H1 (cell line): ENCODE data around the gene RASAL2. TPM values are rescaled to one million over a fixed set of nuclear protein-coding genes. Genes with fewer than 3 reads are reported as not detected.
A peak's percentile ranks its signal among the peaks of the same experiment; 100 is the strongest.

Experiments used
- CTCF ChIA-PET: fragments of 300-600 bp; sonication (Branson Sonifier 250); formaldehyde crosslinking; loops from one replicate; lab custom pipeline; 2021; ENCODE audit not compliant: partially characterized antibody; lab: Charles Lee
- POLR2A ChIA-PET: fragments of 300-600 bp; sonication (Branson Sonifier 250); formaldehyde crosslinking; loops from one replicate; lab custom pipeline; 2021; ENCODE audit warnings: inconsistent platforms; ENCODE audit not compliant: partially characterized antibody; lab: Charles Lee
- DNase-seq, 2 experiments: peaks; one replicate each; pipeline versions ENCODE4 v3.0.0 to v3.0.0-alpha.2; 2010 to 2022; ENCODE audit warnings: low spot score in 2 of 2, low read depth in 1 of 2, mixed read lengths in 1 of 2
- FAIRE-seq: peaks from 2 replicates; lab custom pipeline; 2011; peaks lifted over from hg19 to GRCh38; lab: Jason Lieb, UNC
- H2AFZ ChIP-seq: 2 replicates; pipeline ENCODE4 v1.8.1; 2012; ENCODE audit warnings: low read length, inconsistent platforms
- H2AK5ac ChIP-seq: 2 replicates; pipeline ENCODE4 v1.6.1; 2013; ENCODE audit warnings: low read depth, low read length
- H2BK120ac ChIP-seq: replicated peaks from 2 replicates; pipeline ENCODE3; 2013; ENCODE audit warnings: low read depth, low read length, inconsistent platforms
- H2BK12ac ChIP-seq: 2 replicates; pipeline ENCODE4 v1.6.1; 2013; ENCODE audit warnings: low read depth, low read length
- H2BK15ac ChIP-seq: 2 replicates; pipeline ENCODE4 v1.6.1; 2013; ENCODE audit warnings: low read length
- H2BK20ac ChIP-seq: 2 replicates; pipeline ENCODE4 v1.6.1; 2013; ENCODE audit warnings: low read length
- H2BK5ac ChIP-seq: 2 replicates; pipeline ENCODE4 v1.6.1; 2013; ENCODE audit warnings: low read depth, low read length
- H3K14ac ChIP-seq: 2 replicates; pipeline ENCODE4 v1.6.1; 2013; ENCODE audit warnings: inconsistent platforms; ENCODE audit not compliant: insufficient read length
- H3K18ac ChIP-seq: 2 replicates; pipeline ENCODE4 v1.6.1; 2013; ENCODE audit warnings: low read length; ENCODE audit errors: extremely low read depth
- H3K23ac ChIP-seq: 2 replicates; pipeline ENCODE4 v1.6.1; 2013; ENCODE audit warnings: inconsistent platforms; ENCODE audit not compliant: insufficient read length
- H3K23me2 ChIP-seq: 2 replicates; pipeline ENCODE4 v1.6.1; 2013; ENCODE audit warnings: low read depth, low read length
- H3K27ac ChIP-seq: 2 replicates; pipeline ENCODE4 v1.6.1; 2011; ENCODE audit warnings: low read depth, low read length, inconsistent platforms
- H3K27me3 ChIP-seq, 4 experiments: replicated peaks in 1 of 4; 1 replicate in 1 of 4; 2 replicates in 3 of 4; pipeline versions ENCODE4 v1.6.1 to v1.8.1; 2011 to 2013; ENCODE audit warnings: low read length in 3 of 4, mild to moderate bottlenecking in 3 of 4, inconsistent platforms in 2 of 4, mixed read lengths in 2 of 4, moderate library complexity in 1 of 4; ENCODE audit not compliant: control insufficient read depth in 3 of 4, insufficient read depth in 3 of 4; ENCODE audit errors: extremely low read depth in 1 of 4
- H3K36me3 ChIP-seq, 4 experiments: 2 replicates each; pipeline versions ENCODE4 v1.6.1 to v1.8.1; 2011 to 2013; ENCODE audit warnings: mild to moderate bottlenecking in 4 of 4, low read length in 3 of 4, moderate library complexity in 2 of 4, control low read depth in 1 of 4, inconsistent platforms in 1 of 4; ENCODE audit not compliant: insufficient read depth in 4 of 4, control insufficient read depth in 2 of 4
- H3K4ac ChIP-seq: replicated peaks from 2 replicates; pipeline ENCODE3; 2013; ENCODE audit warnings: low read length, low read depth, mixed read lengths, inconsistent platforms; ENCODE audit not compliant: insufficient read length
- H3K4me1 ChIP-seq, 4 experiments: replicated peaks in 1 of 4; 1 replicate in 1 of 4; 2 replicates in 3 of 4; pipeline versions ENCODE4 v1.6.1 to v1.8.1; 2011 to 2013; ENCODE audit warnings: low read length in 3 of 4, inconsistent platforms in 2 of 4, mixed read lengths in 1 of 4; ENCODE audit not compliant: insufficient read depth in 4 of 4, control insufficient read depth in 3 of 4
- H3K4me2 ChIP-seq, 2 experiments: 2 replicates each; pipeline versions ENCODE4 v1.6.1 to v1.8.1; 2011 to 2013; ENCODE audit warnings: low read depth in 2 of 2, low read length in 2 of 2, control low read depth in 1 of 2, inconsistent platforms in 1 of 2, mild to moderate bottlenecking in 1 of 2; ENCODE audit not compliant: insufficient read depth in 1 of 2
- H3K4me3 ChIP-seq, 4 experiments: fragments of 200-600, 300-600 bp in 1 of 4; sonication (generic), shearing (Covaris generic), sonication (Bioruptor Twin) in 1 of 4; 2 replicates each; pipeline versions ENCODE4 v1.5.1 to v1.8.1; 2011 to 2016; ENCODE audit warnings: low read length in 4 of 4, low read depth in 3 of 4, control low read depth in 2 of 4, inconsistent platforms in 2 of 4, mild to moderate bottlenecking in 2 of 4, mixed read lengths in 1 of 4, moderate library complexity in 1 of 4; ENCODE audit not compliant: insufficient read depth in 2 of 4; ENCODE audit errors: extremely low read depth in 1 of 4
- H3K56ac ChIP-seq: replicated peaks from 2 replicates; pipeline ENCODE3; 2013; ENCODE audit warnings: low read depth, mild to moderate bottlenecking, mixed read lengths, low read length, inconsistent platforms; ENCODE audit not compliant: insufficient read length
- H3K79me1 ChIP-seq: 2 replicates; pipeline ENCODE4 v1.6.1; 2013; ENCODE audit warnings: low read depth, low read length, control low read depth
- H3K79me2 ChIP-seq, 2 experiments: 2 replicates each; pipeline versions ENCODE4 v1.6.1 to v1.8.1; 2012 to 2013; ENCODE audit warnings: low read length in 2 of 2, mild to moderate bottlenecking in 2 of 2, inconsistent platforms in 1 of 2; ENCODE audit not compliant: insufficient read depth in 2 of 2, control insufficient read depth in 1 of 2
- H3K9ac ChIP-seq, 4 experiments: replicated peaks in 1 of 4; 1 replicate in 1 of 4; 2 replicates in 3 of 4; pipeline versions ENCODE4 v1.6.1 to v1.8.1; 2011 to 2013; ENCODE audit warnings: low read depth in 3 of 4, low read length in 3 of 4, control low read depth in 2 of 4, mild to moderate bottlenecking in 2 of 4, moderate library complexity in 2 of 4, inconsistent platforms in 1 of 4; ENCODE audit errors: extremely low read depth in 1 of 4
- H3K9me3 ChIP-seq, 2 experiments: 2 replicates each; pipeline versions ENCODE4 v1.6.1 to v1.8.1; 2012 to 2013; ENCODE audit warnings: mild to moderate bottlenecking in 2 of 2, moderate library complexity in 2 of 2, control low read depth in 1 of 2, inconsistent platforms in 1 of 2, low read depth in 1 of 2, low read length in 1 of 2, mixed read lengths in 1 of 2; ENCODE audit not compliant: insufficient read depth in 2 of 2
- H4K20me1 ChIP-seq, 2 experiments: replicated peaks in 1 of 2; 2 replicates each; pipeline versions ENCODE3 to v1.8.1; 2011 to 2013; ENCODE audit warnings: inconsistent platforms in 2 of 2, low read length in 2 of 2, mild to moderate bottlenecking in 1 of 2; ENCODE audit not compliant: insufficient read depth in 2 of 2, control insufficient read depth in 1 of 2
- H4K5ac ChIP-seq: 2 replicates; pipeline ENCODE4 v1.6.1; 2013; ENCODE audit warnings: low read length, low read depth, mixed read lengths, inconsistent platforms; ENCODE audit not compliant: insufficient read length
- H4K8ac ChIP-seq: 2 replicates; pipeline ENCODE4 v1.8.0; 2013; ENCODE audit warnings: mild to moderate bottlenecking, moderate library complexity, low read length, inconsistent platforms; ENCODE audit not compliant: insufficient read depth; ENCODE audit errors: extremely low read depth
- H4K91ac ChIP-seq: replicated peaks from 2 replicates; pipeline ENCODE3; 2013; ENCODE audit warnings: low read length, mixed read lengths, inconsistent platforms; ENCODE audit not compliant: insufficient read length
- CBX5 ChIP-seq: fragments of 300-800, 300-1000 bp; sonication (generic); IDR thresholded peaks from 2 replicates; pipeline ENCODE4 v1.7.1; 2016; ENCODE audit warnings: antibody characterized with exemption, low read length, low read depth
- CBX8 ChIP-seq: fragments of 300-800, 300-1000 bp; sonication (generic); IDR thresholded peaks from 2 replicates; pipeline ENCODE4 v1.7.1; 2016; ENCODE audit warnings: low read depth, low read length, borderline replicate concordance
- EP300 ChIP-seq, 2 experiments: IDR thresholded peaks; 1 replicate in 1 of 2; 2 replicates in 1 of 2; pipeline ENCODE4 v1.6.1; 2011 to 2012; ENCODE audit warnings: low read depth in 2 of 2, low read length in 2 of 2, mild to moderate bottlenecking in 2 of 2, borderline replicate concordance in 1 of 2, inconsistent platforms in 1 of 2, moderate library complexity in 1 of 2
- MAFK ChIP-seq: IDR thresholded peaks from 2 replicates; pipeline ENCODE4 v1.6.1; 2012; ENCODE audit warnings: low read depth, mild to moderate bottlenecking, improper control_type of control experiment, low read length
- NANOG ChIP-seq: IDR thresholded peaks from 2 replicates; pipeline ENCODE4 v1.6.1; 2011; ENCODE audit warnings: low read length, low read depth, mild to moderate bottlenecking, inconsistent platforms; ENCODE audit not compliant: insufficient read depth, poor library complexity, severe bottlenecking
- POLR2AphosphoS5 ChIP-seq: IDR thresholded peaks from 2 replicates; pipeline ENCODE4 v1.6.1; 2011; ENCODE audit warnings: low read depth, low read length
- RAD21 ChIP-seq, 2 experiments: IDR thresholded peaks in 1 of 2; conservative IDR thresholded peaks in 1 of 2; 2 replicates each; pipeline ENCODE4 v1.6.1; 2011; ENCODE audit warnings: low read depth in 2 of 2, low read length in 2 of 2, improper control_type of control experiment in 1 of 2, inconsistent platforms in 1 of 2, mild to moderate bottlenecking in 1 of 2, moderate library complexity in 1 of 2
- RBBP5 ChIP-seq: IDR thresholded peaks from 2 replicates; pipeline ENCODE4 v1.7.1; 2012; ENCODE audit warnings: low read depth, mild to moderate bottlenecking, inconsistent platforms, low read length, moderate library complexity, borderline replicate concordance
- SUZ12 ChIP-seq: fragments of 200-600 bp; sonication (generic); IDR thresholded peaks from 2 replicates; pipeline ENCODE4 v1.6.1; 2012; ENCODE audit warnings: mild to moderate bottlenecking, inconsistent platforms, low read length, moderate library complexity, mixed read lengths
- TCF12 ChIP-seq: IDR thresholded peaks from 2 replicates; pipeline ENCODE4 v1.6.1; 2011; ENCODE audit warnings: low read depth, mild to moderate bottlenecking, low read length
- TEAD4 ChIP-seq: IDR thresholded peaks from 2 replicates; pipeline ENCODE4 v1.6.1; 2012; ENCODE audit warnings: low read depth, low read length, inconsistent platforms, mixed read lengths
- YY1 ChIP-seq: IDR thresholded peaks from 2 replicates; pipeline ENCODE4 v1.6.1; 2011; ENCODE audit warnings: low read depth, mild to moderate bottlenecking, low read length
- WGBS, 2 experiments: shearing (Covaris generic) in 1 of 2; methylation state at CpG; one replicate each; pipeline versions ENCODE4 v1.1.6 to v1.1.7; 2013 to 2015; ENCODE audit warnings: low lambda C conversion rate in 2 of 2, mixed read lengths in 2 of 2, inconsistent platforms in 1 of 2, low coverage in 1 of 2, missing lambda C conversion rate in 1 of 2; ENCODE audit not compliant: insufficient replicate concordance in 2 of 2, insufficient coverage in 1 of 2, insufficient read length in 1 of 2; ENCODE audit errors: extremely low coverage in 1 of 2, missing lambda C conversion rate in 1 of 2; 5-methylcytosine and 5-hydroxymethylcytosine counted together
- polyA plus RNA-seq, 7 experiments: library from polyadenylated mRNA; depleted of rRNA in 3 of 7; stranded (reverse) in 5 of 7; unstranded in 2 of 7; fragments of >200 nt in 5 of 7; fragments of 200-250 nt in 2 of 7; gene quantifications; 1 replicate in 5 of 7; 2 replicates in 1 of 7; 4 replicates in 1 of 7; pipeline versions ENCODE4 v1.2.1 to v1.2.3, GENCODE V29; 2011 to 2013; ENCODE audit warnings: missing spikeins in 2 of 7, mixed read lengths in 2 of 7
- total RNA-seq: library from RNA; stranded (reverse); fragmentation: NEBNext Ultra II Directional; extraction: Animal tissue kit (Norgen Biotek cat#: 25700); gene quantifications from 2 replicates; pipeline ENCODE4 v1.2.1, GENCODE V29; 2021

RASAL2 gene
- total and polyA plus RNA-seq, 2 of the 8 experiments (the other 6 are each of a cell fraction or from before 2014, with no cell fraction given), result 15.9 to 32.5 TPM

DNA sequence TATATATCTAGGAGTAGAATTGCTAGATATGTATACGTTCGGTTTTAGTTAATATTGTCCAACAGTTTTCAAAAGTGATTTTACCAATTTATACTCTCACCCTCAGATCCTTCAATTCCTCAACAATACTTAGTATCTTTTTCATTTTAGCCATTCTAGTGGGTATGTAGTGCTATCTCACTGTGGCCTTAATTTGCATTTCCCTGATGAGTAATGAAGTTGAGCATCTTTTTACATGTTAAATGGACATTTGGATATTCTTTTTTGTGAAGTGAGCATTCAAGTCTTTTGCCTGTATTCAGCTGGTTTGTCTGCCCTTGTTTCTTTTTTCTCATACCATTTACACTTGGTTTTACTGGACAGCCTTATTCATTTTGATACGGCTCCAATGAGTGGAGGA is 172.2 kb downstream of the RASAL2 start:
- peak overlapping the region; percentile 94 for H2BK5ac ChIP-seq
- H3K23ac ChIP-seq, result no peak overlapping the region
- H3K56ac ChIP-seq, result peak overlapping the region; percentile 80
- peak overlapping the region; percentile 67 for H2BK120ac ChIP-seq
- H2BK12ac ChIP-seq, result peak overlapping the region; percentile 83; the same call in 1 of the 2 replicates
- no peaks in the 10 kb centered on the region for H3K9me3 ChIP-seq
- H3K4me3 ChIP-seq, result peak overlapping the region in 1 of 4 experiments; percentile 49; a peak in 2 of 8 replicates
- H4K20me1 ChIP-seq, result no peaks in the 10 kb centered on the region
- no peak overlapping the region for H4K8ac ChIP-seq
- DNase-seq, result no peak
- H2BK20ac ChIP-seq, result peak overlapping the region; percentile 76
- H3K23me2 ChIP-seq, result no peaks in the 10 kb centered on the region
- ChIA-PET POLR2A (interaction anchor here (1.2 to 2.1 kb wide), 4 partner anchors 12 to 17 kb away, joined by 3 to 7 read pairs (median 6); no protein-coding TSS in a partner anchor), CTCF (interaction anchor here (0.9 to 2.8 kb wide), 4 partner anchors 8 to 34 kb away, joined by 3 to 13 read pairs (median 8); no protein-coding TSS in a partner anchor)
- H2AFZ ChIP-seq, result no peak overlapping the region
- peak overlapping the region; percentile 57 to 61 for H3K4me2 ChIP-seq
- H3K27me3 ChIP-seq, result no peaks in the 10 kb centered on the region
- peak overlapping the region; percentile 91 for H4K5ac ChIP-seq
- H3K79me1 ChIP-seq, result no peaks in the 10 kb centered on the region; the same call in 1 of the 2 replicates
- peaks cover 0 to 67% of the 10 kb centered on the region in 2 experiments; a peak in 2 of 4 replicates for H3K79me2 ChIP-seq
- H4K91ac ChIP-seq, result peak overlapping the region; percentile 90
- peak overlapping the region; percentile 92 for H3K4ac ChIP-seq
- no peak for FAIRE-seq
- H3K18ac ChIP-seq, result peak overlapping the region; percentile 93; the same call in 1 of the 2 replicates
- no peaks in the 10 kb centered on the region for H3K36me3 ChIP-seq
- no peak overlapping the region for H2BK15ac ChIP-seq
- peaks cover 6 to 29% (median 16%) of the 10 kb centered on the region in 4 experiments; a peak in 6 of 7 replicates for H3K4me1 ChIP-seq
- H2AK5ac ChIP-seq, result 0 out of 2 replicates have a peak overlapping the region, but pooled peaks have one; percentile 34
- peak overlapping the region; percentile 2 to 34 (median 24); a peak in 2 of 7 replicates for H3K9ac ChIP-seq
- no peak overlapping the region for H3K14ac ChIP-seq
- H3K27ac ChIP-seq, result peak overlapping the region; percentile 61; the same call in 1 of the 2 replicates
- WGBS, 2 experiments, result 82% methylated on average over 3 of the region's 3 CpGs; no CpG with 5 or more reads in 1 of the 2 experiments
- no peak for TF ChIP-seq TCF12
- TF ChIP-seq RAD21 (IDR thresholded peaks at IDR 0.05 in 1 of 2, conservative IDR thresholded peaks at IDR 0.05 in 1 of 2; ENCODE audit: low read depth in 2 of 2, low read length in 2 of 2), result no peak
- no peak for TF ChIP-seq RBBP5
- no peak for TF ChIP-seq CBX8
- TF ChIP-seq POLR2AphosphoS5, result no peak
- no peak for TF ChIP-seq MAFK
- no peak for TF ChIP-seq NANOG
- TF ChIP-seq YY1, result no peak
- no peak for TF ChIP-seq TEAD4
- no peak for TF ChIP-seq SUZ12
- no peak for TF ChIP-seq EP300 (IDR thresholded peaks at IDR 0.05; ENCODE audit: borderline replicate concordance in 1 of 2, low read depth in 2 of 2, low read length in 2 of 2)
- TF ChIP-seq CBX5, result no peak
